A549 (cell line): Measurements from ENCODE around the gene SCUBE1.

Experiments
- RAD21 ChIP-seq, 2 experiments: fragments of >200 bp in 1 of 2; sonication (Bioruptor Twin) in 1 of 2; formaldehyde crosslinking in 1 of 2; IDR thresholded peaks in 1 of 2; conservative IDR thresholded peaks in 1 of 2; 2 replicates in 1 of 2; 3 replicates in 1 of 2; pipeline ENCODE4 v1.6.1; 2012 to 2018; ENCODE audit warnings: inconsistent platforms in 1 of 2
- TF ChIP-seq, protein P1 (sequence below): fragments of >200 bp; sonication (Bioruptor Twin); formaldehyde crosslinking; IDR thresholded peaks from 3 replicates; pipeline ENCODE4 v1.5.1; 2016

DNA sequence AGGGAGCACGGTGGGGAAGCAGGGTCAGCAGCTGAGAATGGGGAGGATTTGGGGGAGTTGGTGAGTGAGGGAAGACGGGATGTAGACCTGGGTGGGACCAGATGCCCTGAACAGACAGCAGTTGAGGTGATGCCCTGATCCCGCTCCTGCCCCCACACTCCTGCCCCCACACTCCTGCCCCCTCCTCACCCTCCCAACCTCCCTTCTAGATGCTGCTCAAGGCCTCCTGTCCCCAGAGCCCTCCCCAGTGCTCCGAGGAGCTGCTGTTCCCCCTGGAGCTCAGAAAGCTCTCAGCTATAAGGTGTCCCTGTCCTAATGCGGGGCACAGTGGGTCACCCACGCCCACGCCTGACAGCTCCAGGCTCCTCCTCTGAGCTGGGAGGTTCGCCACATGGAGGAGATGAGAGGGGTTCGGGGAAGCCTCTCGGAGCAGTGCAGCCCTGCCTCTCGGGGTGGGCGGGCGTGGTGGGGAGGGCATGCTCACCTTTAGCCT, 131.2 kb downstream of the SCUBE1 start:
- TF ChIP-seq, protein P1, sequence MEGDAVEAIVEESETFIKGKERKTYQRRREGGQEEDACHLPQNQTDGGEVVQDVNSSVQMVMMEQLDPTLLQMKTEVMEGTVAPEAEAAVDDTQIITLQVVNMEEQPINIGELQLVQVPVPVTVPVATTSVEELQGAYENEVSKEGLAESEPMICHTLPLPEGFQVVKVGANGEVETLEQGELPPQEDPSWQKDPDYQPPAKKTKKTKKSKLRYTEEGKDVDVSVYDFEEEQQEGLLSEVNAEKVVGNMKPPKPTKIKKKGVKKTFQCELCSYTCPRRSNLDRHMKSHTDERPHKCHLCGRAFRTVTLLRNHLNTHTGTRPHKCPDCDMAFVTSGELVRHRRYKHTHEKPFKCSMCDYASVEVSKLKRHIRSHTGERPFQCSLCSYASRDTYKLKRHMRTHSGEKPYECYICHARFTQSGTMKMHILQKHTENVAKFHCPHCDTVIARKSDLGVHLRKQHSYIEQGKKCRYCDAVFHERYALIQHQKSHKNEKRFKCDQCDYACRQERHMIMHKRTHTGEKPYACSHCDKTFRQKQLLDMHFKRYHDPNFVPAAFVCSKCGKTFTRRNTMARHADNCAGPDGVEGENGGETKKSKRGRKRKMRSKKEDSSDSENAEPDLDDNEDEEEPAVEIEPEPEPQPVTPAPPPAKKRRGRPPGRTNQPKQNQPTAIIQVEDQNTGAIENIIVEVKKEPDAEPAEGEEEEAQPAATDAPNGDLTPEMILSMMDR = no peak
- TF ChIP-seq RAD21 (conservative IDR thresholded peaks at IDR 0.05 in 1 of 2, IDR thresholded peaks at IDR 0.05 in 1 of 2) = no peak
